A549 (cell line): ENCODE data around the gene LRAT. TPM values are rescaled to one million over a fixed set of nuclear protein-coding genes. Genes with fewer than 3 reads are reported as not detected.

Source experiments
- ATAC-seq, 2 experiments: fragments of 200-7000 bp in 1 of 2; fragments of >200 bp in 1 of 2; cut with Nextera tagmentation in 1 of 2; cut with Tn5 transposase in 1 of 2; 3 replicates each; pipeline versions ENCODE4 v1.8.0 to v1.9.1; 2018 to 2020; ENCODE audit warnings: mild to moderate bottlenecking in 1 of 2, moderate library complexity in 1 of 2
- CTCF ChIA-PET: fragments of 300-600 bp; sonication (Branson Sonifier 250); formaldehyde crosslinking; extraction: SDS; loops from one replicate; lab custom pipeline; 2021; ENCODE audit warnings: antibody characterized with exemption, inconsistent platforms; lab: Yijun Ruan, JAX
- POLR2A ChIA-PET: fragments of 350-600 bp; formaldehyde crosslinking; extraction: SDS; loops from one replicate; lab custom pipeline; 2021; ENCODE audit warnings: antibody characterized with exemption, inconsistent platforms; lab: Yijun Ruan, JAX
- DNase-seq, 2 experiments: peaks; one replicate each; pipeline versions ENCODE4 v3.0.0 to v3.0.0-alpha.2; 2011 to 2016; ENCODE audit warnings: low read depth in 1 of 2, low spot score in 1 of 2
- FAIRE-seq: peaks from 2 replicates; lab custom pipeline; 2011; peaks lifted over from hg19 to GRCh38; lab: Jason Lieb, UNC
- H3K27ac ChIP-seq, 2 experiments: fragments of >200 bp; sonication (Bioruptor Twin); formaldehyde crosslinking; 3 replicates each; pipeline ENCODE4 v1.5.1; 2016 to 2017
- H3K4me1 ChIP-seq: fragments of >200 bp; sonication (Bioruptor Twin); formaldehyde crosslinking; 3 replicates; pipeline ENCODE4 v1.6.1; 2016
- H3K4me2 ChIP-seq: fragments of >200 bp; sonication (Bioruptor Twin); formaldehyde crosslinking; 3 replicates; pipeline ENCODE4 v1.6.1; 2016
- H3K4me3 ChIP-seq: fragments of >200 bp; sonication (Bioruptor Twin); formaldehyde crosslinking; 3 replicates; pipeline ENCODE4 v1.5.1; 2016
- H3K9me3 ChIP-seq: fragments of >200 bp; sonication (Bioruptor Twin); formaldehyde crosslinking; 3 replicates; pipeline ENCODE4 v1.6.1; 2016
- BHLHE40 ChIP-seq: IDR thresholded peaks from 2 replicates; pipeline ENCODE4 v1.6.1; 2012; ENCODE audit warnings: low read depth, low read length, inconsistent platforms
- CBX2 ChIP-seq: fragments of 200-600 bp; sonication (generic); IDR thresholded peaks from 2 replicates; pipeline ENCODE4 v1.6.1; 2016; ENCODE audit warnings: low read depth, mild to moderate bottlenecking, borderline replicate concordance
- CHD2 ChIP-seq: fragments of 150-350 bp; IDR thresholded peaks from 2 replicates; pipeline ENCODE4 v1.6.1; 2014; ENCODE audit warnings: low read length; ENCODE audit not compliant: partially characterized antibody
- CHD4 ChIP-seq: fragments of 200-600 bp; sonication (generic); IDR thresholded peaks from 2 replicates; pipeline ENCODE4 v1.6.1; 2016; ENCODE audit warnings: antibody characterized with exemption, mild to moderate bottlenecking, borderline replicate concordance
- EHF ChIP-seq: fragments of 250-450 bp; sonication (Bioruptor Pico); IDR thresholded peaks from 2 replicates; pipeline ENCODE4 v1.5.0; 2020; ENCODE audit warnings: mild to moderate bottlenecking
- EP300 ChIP-seq, 2 experiments: fragments of >200 bp; sonication (Bioruptor Twin); formaldehyde crosslinking; IDR thresholded peaks; 2 replicates in 1 of 2; 3 replicates in 1 of 2; pipeline ENCODE4 v1.6.1; 2016 to 2017
- ESRRA ChIP-seq: fragments of 150-350 bp; IDR thresholded peaks from 2 replicates; pipeline ENCODE4 v1.6.1; 2014; ENCODE audit warnings: mild to moderate bottlenecking, low read length, borderline replicate concordance
- FOSL2 ChIP-seq, 2 experiments: fragments of 450-650 bp in 1 of 2; fragments of >200 bp in 1 of 2; sonication (Bioruptor Twin) in 1 of 2; formaldehyde crosslinking; IDR thresholded peaks; 2 replicates each; pipeline versions ENCODE4 v1.5.0 to v1.6.1; 2016 to 2020; ENCODE audit warnings: mild to moderate bottlenecking in 1 of 2, moderate library complexity in 1 of 2
- FOXS1 ChIP-seq: fragments of 250-450 bp; sonication (Bioruptor Pico); IDR thresholded peaks from 2 replicates; pipeline ENCODE4 v1.5.0; 2020; ENCODE audit warnings: mild to moderate bottlenecking, moderate library complexity
- HOXA7 ChIP-seq: fragments of 250-450 bp; sonication (Bioruptor Pico); IDR thresholded peaks from 2 replicates; pipeline ENCODE4 v1.5.0; 2020; ENCODE audit warnings: mild to moderate bottlenecking, moderate library complexity
- HOXB13 ChIP-seq: fragments of 250-450 bp; sonication (Bioruptor Pico); IDR thresholded peaks from 2 replicates; pipeline ENCODE4 v1.5.0; 2020; ENCODE audit warnings: low read depth, mild to moderate bottlenecking, moderate library complexity
- KDM5A ChIP-seq: fragments of 200-600 bp; sonication (generic); IDR thresholded peaks from 2 replicates; pipeline ENCODE4 v1.6.1; 2016; ENCODE audit warnings: antibody characterized with exemption, mild to moderate bottlenecking
- MYC ChIP-seq: IDR thresholded peaks from 2 replicates; pipeline ENCODE4 v1.6.1; 2012; ENCODE audit warnings: mild to moderate bottlenecking, inconsistent platforms, low read length, improper control_type of control experiment, borderline replicate concordance
- POLR2A ChIP-seq: IDR thresholded peaks from 2 replicates; pipeline ENCODE4 v1.6.1; 2012; ENCODE audit warnings: mild to moderate bottlenecking, low read length
- POLR2AphosphoS2 ChIP-seq: conservative IDR thresholded peaks from 2 replicates; pipeline ENCODE4 v1.6.1; 2012; ENCODE audit warnings: low read length, improper control_type of control experiment, inconsistent platforms
- RNF2 ChIP-seq: fragments of 200-600 bp; sonication (generic); IDR thresholded peaks from 2 replicates; pipeline ENCODE4 v1.6.1; 2016; ENCODE audit warnings: low read depth, mild to moderate bottlenecking, antibody characterized with exemption, moderate library complexity, borderline replicate concordance
- SMC3 ChIP-seq: fragments of >200 bp; sonication (Bioruptor Twin); formaldehyde crosslinking; IDR thresholded peaks from 3 replicates; pipeline ENCODE4 v1.6.1; 2018; ENCODE audit warnings: inconsistent platforms
- SREBF2 ChIP-seq: fragments of 450-650 bp; IDR thresholded peaks from 2 replicates; pipeline ENCODE4 v1.6.1; 2014; ENCODE audit warnings: mild to moderate bottlenecking, moderate library complexity
- TP53 ChIP-seq: fragments of 250-450 bp; sonication (Bioruptor Pico); IDR thresholded peaks from 2 replicates; pipeline ENCODE4 v1.5.0; 2021; ENCODE audit warnings: mild to moderate bottlenecking, moderate library complexity
- ZC3H11A ChIP-seq: fragments of 450-650 bp; IDR thresholded peaks from 2 replicates; pipeline ENCODE4 v1.6.1; 2014; ENCODE audit warnings: antibody characterized with exemption, mild to moderate bottlenecking
- WGBS: methylation state at CpG from one replicate; pipeline ENCODE4 v1.1.6; 2017; ENCODE audit errors: missing lambda C conversion rate; 5-methylcytosine and 5-hydroxymethylcytosine counted together
- polyA plus RNA-seq, 4 experiments: library from polyadenylated mRNA; depleted of rRNA in 3 of 4; stranded (reverse); fragments of >200 nt; fragmentation: RNase III in 1 of 4; extraction: RNeasy Plus Mini Kit Qiagen cat#74134 plus additional on column Dnase treatment in 1 of 4; gene quantifications; 2 replicates in 3 of 4; 3 replicates in 1 of 4; pipeline ENCODE4 v1.2.3, GENCODE V29; 2011 to 2017
- TF ChIP-seq, protein P1 (sequence below): IDR thresholded peaks from 2 replicates; pipeline ENCODE4 v1.6.1; 2012
- TF ChIP-seq, protein P2 (sequence below): fragments of 150-350 bp; IDR thresholded peaks from 2 replicates; pipeline ENCODE4 v1.6.1; 2014; ENCODE audit warnings: low read depth, mild to moderate bottlenecking, low read length
- TF ChIP-seq, protein P3 (sequence below): fragments of >200 bp; sonication (Bioruptor Twin); formaldehyde crosslinking; IDR thresholded peaks from 2 replicates; pipeline ENCODE4 v1.6.1; 2016
- TF ChIP-seq, protein P4 (sequence below): fragments of 450-650 bp; IDR thresholded peaks from 2 replicates; pipeline ENCODE4 v1.6.1; 2014; ENCODE audit warnings: antibody characterized with exemption
- TF ChIP-seq, protein P5 (sequence below): fragments of 200-600 bp; sonication (generic); IDR thresholded peaks from 2 replicates; pipeline ENCODE4 v1.6.1; 2016; ENCODE audit warnings: antibody characterized with exemption, mild to moderate bottlenecking, moderate library complexity

Gene LRAT
- polyA plus RNA-seq, 2 of the 4 experiments (the other 2 are of a cell fraction) = 0.08 to 0.27 TPM

DNA sequence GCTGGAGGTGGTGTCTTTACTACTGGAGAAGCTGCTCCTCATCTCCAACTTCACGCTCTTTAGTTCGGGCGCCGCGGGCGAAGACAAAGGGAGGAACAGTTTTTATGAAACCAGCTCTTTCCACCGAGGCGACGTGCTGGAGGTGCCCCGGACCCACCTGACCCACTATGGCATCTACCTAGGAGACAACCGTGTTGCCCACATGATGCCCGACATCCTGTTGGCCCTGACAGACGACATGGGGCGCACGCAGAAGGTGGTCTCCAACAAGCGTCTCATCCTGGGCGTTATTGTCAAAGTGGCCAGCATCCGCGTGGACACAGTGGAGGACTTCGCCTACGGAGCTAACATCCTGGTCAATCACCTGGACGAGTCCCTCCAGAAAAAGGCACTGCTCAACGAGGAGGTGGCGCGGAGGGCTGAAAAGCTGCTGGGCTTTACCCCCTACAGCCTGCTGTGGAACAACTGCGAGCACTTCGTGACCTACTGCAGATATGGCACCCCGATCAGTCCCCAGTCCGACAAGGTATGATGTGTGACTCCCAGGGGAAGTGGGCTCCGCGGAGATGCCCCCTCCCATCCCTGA lies 634 bp downstream of the LRAT start:
- 12% methylated on average over 21 of the region's 31 CpGs for WGBS
- peaks cover 7% of the 10 kb centered on the region; the same call in 1 of the 3 replicates for H3K4me1 ChIP-seq
- peak overlapping the region; percentile 48 for H3K4me3 ChIP-seq
- TF ChIP-seq, protein P1, sequence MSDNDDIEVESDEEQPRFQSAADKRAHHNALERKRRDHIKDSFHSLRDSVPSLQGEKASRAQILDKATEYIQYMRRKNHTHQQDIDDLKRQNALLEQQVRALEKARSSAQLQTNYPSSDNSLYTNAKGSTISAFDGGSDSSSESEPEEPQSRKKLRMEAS = no peak
- TF ChIP-seq RNF2 = no peak
- TF ChIP-seq POLR2A = no peak
- TF ChIP-seq FOXS1 (CRISPR knock-in tag) = no peak
- no peak for TF ChIP-seq MYC
- TF ChIP-seq SREBF2 = no peak
- no peak for TF ChIP-seq POLR2AphosphoS2
- TF ChIP-seq EP300 (IDR thresholded peaks at IDR 0.05) = no peak
- TF ChIP-seq BHLHE40 = no peak
- TF ChIP-seq, protein P2, sequence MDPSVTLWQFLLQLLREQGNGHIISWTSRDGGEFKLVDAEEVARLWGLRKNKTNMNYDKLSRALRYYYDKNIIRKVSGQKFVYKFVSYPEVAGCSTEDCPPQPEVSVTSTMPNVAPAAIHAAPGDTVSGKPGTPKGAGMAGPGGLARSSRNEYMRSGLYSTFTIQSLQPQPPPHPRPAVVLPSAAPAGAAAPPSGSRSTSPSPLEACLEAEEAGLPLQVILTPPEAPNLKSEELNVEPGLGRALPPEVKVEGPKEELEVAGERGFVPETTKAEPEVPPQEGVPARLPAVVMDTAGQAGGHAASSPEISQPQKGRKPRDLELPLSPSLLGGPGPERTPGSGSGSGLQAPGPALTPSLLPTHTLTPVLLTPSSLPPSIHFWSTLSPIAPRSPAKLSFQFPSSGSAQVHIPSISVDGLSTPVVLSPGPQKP = no peak
- TF ChIP-seq, protein P3, sequence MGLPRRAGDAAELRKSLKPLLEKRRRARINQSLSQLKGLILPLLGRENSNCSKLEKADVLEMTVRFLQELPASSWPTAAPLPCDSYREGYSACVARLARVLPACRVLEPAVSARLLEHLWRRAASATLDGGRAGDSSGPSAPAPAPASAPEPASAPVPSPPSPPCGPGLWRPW = no peak
- TF ChIP-seq CHD4 = no peak
- no peak for TF ChIP-seq TP53 (CRISPR knock-in tag)
- TF ChIP-seq ZC3H11A = no peak
- no peak for TF ChIP-seq CBX2
- no peak for TF ChIP-seq SMC3
- no peak for TF ChIP-seq ESRRA
- TF ChIP-seq HOXB13 = no peak
- TF ChIP-seq FOSL2 (IDR thresholded peaks at IDR 0.05) = no peak
- TF ChIP-seq FOSL2 (CRISPR knock-in tag; IDR thresholded peaks at IDR 0.05) = no peak
- H3K9me3 ChIP-seq = no peaks in the 10 kb centered on the region
- no peak for FAIRE-seq
- ChIA-PET CTCF (no interaction called here), POLR2A (no interaction called here)
- peak in 1 of 2 experiments; percentile 47; a peak in 3 of 6 replicates for ATAC-seq
- no peak for DNase-seq
- no peak overlapping the region for H3K27ac ChIP-seq
- peak overlapping the region; percentile 83 for H3K4me2 ChIP-seq

DNA sequence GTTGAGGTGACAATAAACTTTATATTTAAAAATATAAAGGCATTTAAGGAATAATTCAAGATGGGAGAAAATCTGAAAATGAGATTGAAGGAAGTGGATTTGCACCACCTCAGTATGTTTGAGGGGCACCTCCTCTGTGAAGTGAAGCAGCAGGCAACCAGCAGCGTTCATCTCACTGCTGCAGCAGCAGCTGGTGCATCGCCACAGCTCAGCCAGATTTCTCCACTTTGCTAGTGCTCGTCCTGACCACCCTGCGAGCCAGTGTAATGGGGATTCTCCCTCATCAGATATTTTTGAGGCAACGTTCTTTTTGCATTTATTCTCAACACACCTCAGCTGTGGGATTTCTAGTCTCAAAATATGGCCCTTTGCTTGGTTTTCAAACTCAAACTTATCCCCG lies 13.9 kb downstream of the LRAT start:
- no peak overlapping the region for H3K4me3 ChIP-seq
- 10% methylated on average over 6 of the region's 6 CpGs for WGBS
- TF ChIP-seq, protein P2 = no peak
- no peak for TF ChIP-seq RNF2
- TF ChIP-seq CHD2 = no peak
- TF ChIP-seq, protein P4, sequence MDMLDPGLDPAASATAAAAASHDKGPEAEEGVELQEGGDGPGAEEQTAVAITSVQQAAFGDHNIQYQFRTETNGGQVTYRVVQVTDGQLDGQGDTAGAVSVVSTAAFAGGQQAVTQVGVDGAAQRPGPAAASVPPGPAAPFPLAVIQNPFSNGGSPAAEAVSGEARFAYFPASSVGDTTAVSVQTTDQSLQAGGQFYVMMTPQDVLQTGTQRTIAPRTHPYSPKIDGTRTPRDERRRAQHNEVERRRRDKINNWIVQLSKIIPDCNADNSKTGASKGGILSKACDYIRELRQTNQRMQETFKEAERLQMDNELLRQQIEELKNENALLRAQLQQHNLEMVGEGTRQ = no peak
- TF ChIP-seq FOXS1 (CRISPR knock-in tag) = no peak
- no peak for TF ChIP-seq POLR2A
- TF ChIP-seq, protein P5, sequence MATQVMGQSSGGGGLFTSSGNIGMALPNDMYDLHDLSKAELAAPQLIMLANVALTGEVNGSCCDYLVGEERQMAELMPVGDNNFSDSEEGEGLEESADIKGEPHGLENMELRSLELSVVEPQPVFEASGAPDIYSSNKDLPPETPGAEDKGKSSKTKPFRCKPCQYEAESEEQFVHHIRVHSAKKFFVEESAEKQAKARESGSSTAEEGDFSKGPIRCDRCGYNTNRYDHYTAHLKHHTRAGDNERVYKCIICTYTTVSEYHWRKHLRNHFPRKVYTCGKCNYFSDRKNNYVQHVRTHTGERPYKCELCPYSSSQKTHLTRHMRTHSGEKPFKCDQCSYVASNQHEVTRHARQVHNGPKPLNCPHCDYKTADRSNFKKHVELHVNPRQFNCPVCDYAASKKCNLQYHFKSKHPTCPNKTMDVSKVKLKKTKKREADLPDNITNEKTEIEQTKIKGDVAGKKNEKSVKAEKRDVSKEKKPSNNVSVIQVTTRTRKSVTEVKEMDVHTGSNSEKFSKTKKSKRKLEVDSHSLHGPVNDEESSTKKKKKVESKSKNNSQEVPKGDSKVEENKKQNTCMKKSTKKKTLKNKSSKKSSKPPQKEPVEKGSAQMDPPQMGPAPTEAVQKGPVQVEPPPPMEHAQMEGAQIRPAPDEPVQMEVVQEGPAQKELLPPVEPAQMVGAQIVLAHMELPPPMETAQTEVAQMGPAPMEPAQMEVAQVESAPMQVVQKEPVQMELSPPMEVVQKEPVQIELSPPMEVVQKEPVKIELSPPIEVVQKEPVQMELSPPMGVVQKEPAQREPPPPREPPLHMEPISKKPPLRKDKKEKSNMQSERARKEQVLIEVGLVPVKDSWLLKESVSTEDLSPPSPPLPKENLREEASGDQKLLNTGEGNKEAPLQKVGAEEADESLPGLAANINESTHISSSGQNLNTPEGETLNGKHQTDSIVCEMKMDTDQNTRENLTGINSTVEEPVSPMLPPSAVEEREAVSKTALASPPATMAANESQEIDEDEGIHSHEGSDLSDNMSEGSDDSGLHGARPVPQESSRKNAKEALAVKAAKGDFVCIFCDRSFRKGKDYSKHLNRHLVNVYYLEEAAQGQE = no peak
- TF ChIP-seq SMC3 = no peak
- no peak for TF ChIP-seq HOXA7 (CRISPR knock-in tag)
- TF ChIP-seq, protein P3 = no peak
- no peak for TF ChIP-seq EHF (CRISPR knock-in tag)
- TF ChIP-seq, protein P1 = no peak
- TF ChIP-seq KDM5A = no peak
- TF ChIP-seq, all 56 proteins: peak for 0
- Histone ChIP-seq H3K9me3 (no peaks in the 10 kb centered on the region), H3K27ac (no peak overlapping the region), H3K4me1 (no peaks in the 10 kb centered on the region), H3K4me2 (no peak overlapping the region)
- CTCF ChIA-PET = no interaction called here
- POLR2A ChIA-PET = no interaction called here
- no peak for ATAC-seq
- FAIRE-seq = no peak
- no peak for DNase-seq
